Body of pancreas (tissue), 4 donors: ENCODE measurements around the gene MECP2.

Experiments
- CTCF ChIP-seq, 7 experiments: fragments of 450-650 bp in 4 of 7; fragments of 200-600 bp in 3 of 7; sonication (generic) in 3 of 7; IDR thresholded peaks; one replicate each; pipeline ENCODE4 v1.5.1; 2016 to 2019; ENCODE audit warnings: antibody characterized with exemption in 7 of 7
- POLR2A ChIP-seq, 3 donors: fragments of 450-650 bp; IDR thresholded peaks; one replicate each; pipeline ENCODE4 v1.6.1; 2016; ENCODE audit warnings: antibody characterized with exemption in 3 of 3, mild to moderate bottlenecking in 2 of 3

DNA sequence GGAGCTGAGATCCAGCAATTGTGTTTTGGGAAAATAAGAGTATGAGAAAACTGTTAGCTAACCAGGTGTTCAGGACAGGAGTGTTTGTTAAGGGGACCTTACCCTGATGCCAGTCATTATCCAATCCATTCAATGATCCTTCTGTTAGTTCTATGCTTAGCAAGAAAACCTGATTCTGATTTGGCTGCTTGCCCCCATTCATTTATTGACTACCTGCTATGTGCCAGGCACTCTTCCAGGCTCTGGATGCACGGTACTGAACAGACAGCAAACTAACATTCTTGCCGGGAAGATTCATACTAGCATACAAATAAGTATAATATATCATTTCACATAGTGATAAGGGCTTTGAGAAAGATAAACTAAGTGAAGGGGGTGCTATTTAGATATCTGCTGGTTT, 1.0 kb upstream of the MECP2 start:
- TF ChIP-seq CTCF (IDR thresholded peaks at IDR 0.05) (no peak), POLR2A (IDR thresholded peaks at IDR 0.05) (no peak)
